Measurements from ENCODE around the gene KAZN. TPM values are rescaled to one million over a fixed set of nuclear protein-coding genes. Genes with fewer than 3 reads are reported as not detected.

Gene KAZN
- total RNA-seq, 2 donors from 2014 or later = 0.22 to 0.74 TPM

DNA sequence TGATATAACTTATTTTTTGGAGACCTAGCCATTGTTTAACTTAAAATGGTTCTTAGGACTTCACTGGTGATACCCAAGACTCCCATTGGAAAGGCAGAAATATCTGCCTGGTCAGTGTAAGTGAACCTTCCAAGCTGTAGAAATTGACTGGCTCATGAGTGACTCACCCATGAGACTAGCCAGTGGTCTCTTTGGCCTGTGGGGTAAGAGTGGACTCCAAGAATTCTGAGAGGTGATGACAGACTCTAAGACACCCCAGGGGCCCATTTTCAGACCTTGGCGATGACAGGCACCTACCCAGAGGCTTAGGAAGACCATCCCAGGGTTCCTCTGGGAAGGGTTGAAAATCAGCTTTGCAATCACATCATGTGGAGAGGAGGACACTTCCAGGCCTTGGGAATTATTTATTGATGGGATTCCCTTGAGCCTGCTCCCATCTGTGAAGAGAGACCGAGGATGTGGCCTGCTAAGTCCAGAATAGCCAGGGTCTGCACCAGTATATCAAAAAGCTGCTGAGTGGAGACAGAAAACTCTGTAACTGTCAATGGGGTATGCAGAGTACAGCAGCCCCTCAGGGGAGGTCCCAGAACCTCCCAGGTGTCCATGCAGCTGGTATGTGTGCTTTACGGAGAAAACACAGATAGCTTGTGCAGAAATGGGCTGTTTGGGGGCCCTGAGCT, 78.9 kb downstream of the KAZN start:
- Mint-ChIP-seq H3K4me3 (no peak overlapping the region), H3K4me1 (no peaks in the 10 kb centered on the region), H3K27me3 (peaks cover 3% of the 10 kb centered on the region), H3K27ac (no peak overlapping the region), H3K36me3 (ENCODE audit: low read depth) (no peaks in the 10 kb centered on the region), H3K9me3 (no peaks in the 10 kb centered on the region)
- ATAC-seq (replicated peaks) = no peak

DNA sequence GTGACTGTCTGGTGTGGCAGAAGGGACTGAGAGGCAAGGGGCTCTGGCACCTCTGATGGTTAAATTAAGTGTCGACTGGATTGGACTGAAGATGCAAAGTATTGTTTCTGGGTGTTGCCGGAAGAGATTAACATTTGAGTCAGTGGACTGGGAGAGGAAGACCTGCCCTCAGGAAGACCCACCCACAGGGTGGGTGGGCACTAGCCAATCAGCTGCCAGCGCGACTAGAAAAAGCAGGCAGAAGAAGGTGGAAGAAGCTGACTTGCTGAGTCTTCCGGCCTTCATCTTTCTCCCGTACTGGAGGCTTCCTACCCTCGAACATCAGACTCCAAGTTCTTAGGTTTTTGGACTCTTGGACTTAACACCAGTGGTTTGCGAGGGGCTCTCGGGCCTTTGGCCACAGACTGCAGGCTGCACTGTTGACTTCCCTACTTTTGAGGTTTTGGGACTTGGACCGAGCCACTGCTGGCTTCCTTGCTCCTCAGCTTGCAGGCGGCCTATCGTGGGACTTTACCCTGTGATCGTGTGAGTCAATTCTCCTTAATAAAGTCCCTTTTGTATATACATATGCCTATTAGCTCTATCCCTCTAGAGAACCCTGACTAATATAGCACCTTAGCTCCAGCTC, 79.6 kb downstream of the KAZN start:
- Mint-ChIP-seq H3K9me3 (no peaks in the 10 kb centered on the region), H3K27ac (no peak overlapping the region), H3K36me3 (ENCODE audit: low read depth) (no peaks in the 10 kb centered on the region), H3K4me1 (no peaks in the 10 kb centered on the region), H3K4me3 (no peak overlapping the region), H3K27me3 (peaks cover 3% of the 10 kb centered on the region)
- no peak for ATAC-seq (replicated peaks)

DNA sequence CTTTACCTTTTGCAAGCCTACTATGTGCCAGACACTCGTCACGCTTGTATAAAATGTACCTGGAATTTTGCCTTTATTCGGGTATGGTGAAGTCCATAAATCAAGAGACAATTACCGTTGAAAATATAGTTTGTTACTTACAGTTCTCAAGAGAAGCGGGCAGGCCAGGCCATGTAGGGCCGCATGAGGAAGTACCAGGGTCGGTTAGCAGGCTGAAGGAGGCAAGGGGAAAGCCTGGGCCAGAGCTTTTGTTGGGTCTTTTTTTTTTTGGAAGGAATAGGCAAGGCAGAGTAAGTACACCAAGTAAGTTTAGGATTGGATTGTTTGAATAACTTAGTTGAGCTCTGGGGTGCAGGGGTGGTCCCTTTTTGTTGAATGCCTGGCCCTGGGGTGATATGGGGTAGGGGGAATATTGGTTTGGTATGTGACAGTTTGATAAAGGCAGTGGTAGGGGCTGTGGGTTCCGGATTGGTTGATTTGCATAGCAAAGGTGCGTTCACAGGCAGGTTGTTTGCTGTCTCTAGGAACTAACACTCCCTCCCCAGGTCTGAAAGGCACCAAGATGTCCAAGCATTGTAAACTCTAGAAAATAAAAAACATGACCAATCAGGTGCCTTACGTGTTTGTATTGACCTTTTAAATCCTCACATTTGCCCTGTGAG, 80.7 kb downstream of the KAZN start:
- no peak for ATAC-seq (replicated peaks)

DNA sequence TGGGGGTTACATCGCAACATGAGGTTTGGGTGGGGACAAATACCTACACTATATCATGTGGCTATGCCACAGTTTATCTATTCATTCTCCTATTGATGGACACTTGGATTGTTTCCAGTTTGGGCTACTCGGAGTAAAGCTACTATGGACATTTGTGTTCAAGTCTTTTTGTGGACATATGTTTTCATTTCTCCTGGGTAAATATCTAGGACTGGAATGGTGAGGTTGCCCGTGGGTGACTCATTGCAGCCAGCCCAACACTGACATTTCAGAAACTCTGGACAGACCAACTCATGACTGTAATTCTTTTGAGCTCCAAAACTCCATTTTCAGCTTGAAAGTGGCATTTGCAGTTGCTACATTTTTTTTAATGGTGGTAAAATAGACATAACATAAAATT, 82.7 kb downstream of the KAZN start:
- no peaks in the 10 kb centered on the region for H3K4me1 Mint-ChIP-seq
- H3K4me3 Mint-ChIP-seq = no peak overlapping the region

More for the DNA sequence above, 80.7 kb downstream of the KAZN start:
- Mint-ChIP-seq H3K4me3 (no peak overlapping the region), H3K27ac (no peak overlapping the region), H3K9me3 (no peaks in the 10 kb centered on the region), H3K36me3 (ENCODE audit: low read depth) (no peaks in the 10 kb centered on the region), H3K27me3 (peaks cover 3% of the 10 kb centered on the region), H3K4me1 (no peaks in the 10 kb centered on the region)

DNA sequence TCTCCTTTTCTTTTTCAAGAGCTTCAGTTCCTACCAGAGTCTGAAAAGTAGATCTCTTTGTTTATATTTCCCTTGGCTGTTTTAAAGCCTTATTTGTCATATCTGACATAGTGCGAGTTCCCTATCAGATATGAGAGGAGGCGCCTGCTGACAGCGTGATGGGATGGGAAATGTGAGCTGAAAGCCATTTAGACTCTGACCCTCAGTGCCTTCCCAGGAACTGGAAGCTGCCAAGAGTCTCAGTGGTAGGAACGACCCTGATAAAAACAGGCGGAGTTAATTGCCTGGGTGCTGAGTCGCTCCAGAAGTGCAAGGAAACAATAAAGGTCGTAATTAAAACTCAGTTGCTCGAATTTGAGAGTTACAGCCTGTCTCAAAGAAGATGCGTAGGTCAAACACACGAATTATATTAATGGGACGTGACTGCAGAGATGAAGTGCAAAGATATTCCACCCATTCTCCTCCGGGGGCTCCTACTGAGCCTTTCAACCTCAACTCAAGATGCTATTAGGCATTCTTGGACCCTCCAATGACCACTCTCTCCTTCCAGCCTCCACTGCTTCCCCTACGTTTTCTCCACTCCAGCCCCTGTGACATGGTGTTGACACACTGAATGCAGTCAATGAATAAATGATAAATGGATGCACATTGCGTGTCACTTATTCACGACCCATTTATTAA, 84.6 kb downstream of the KAZN start:
- Mint-ChIP-seq H3K4me1 (no peaks in the 10 kb centered on the region), H3K4me3 (no peak overlapping the region), H3K27me3 (peaks cover 8% of the 10 kb centered on the region), H3K27ac (no peak overlapping the region), H3K36me3 (ENCODE audit: low read depth) (no peaks in the 10 kb centered on the region), H3K9me3 (peaks cover 3% of the 10 kb centered on the region)
- no peak for ATAC-seq (replicated peaks)

More for the DNA sequence above, 82.7 kb downstream of the KAZN start:
- no peak overlapping the region for H3K27ac Mint-ChIP-seq
- no peak for ATAC-seq (replicated peaks)
- peaks cover 6% of the 10 kb centered on the region for H3K27me3 Mint-ChIP-seq
- no peaks in the 10 kb centered on the region for H3K36me3 Mint-ChIP-seq (ENCODE audit: low read depth)
- peaks cover 3% of the 10 kb centered on the region for H3K9me3 Mint-ChIP-seq

DNA sequence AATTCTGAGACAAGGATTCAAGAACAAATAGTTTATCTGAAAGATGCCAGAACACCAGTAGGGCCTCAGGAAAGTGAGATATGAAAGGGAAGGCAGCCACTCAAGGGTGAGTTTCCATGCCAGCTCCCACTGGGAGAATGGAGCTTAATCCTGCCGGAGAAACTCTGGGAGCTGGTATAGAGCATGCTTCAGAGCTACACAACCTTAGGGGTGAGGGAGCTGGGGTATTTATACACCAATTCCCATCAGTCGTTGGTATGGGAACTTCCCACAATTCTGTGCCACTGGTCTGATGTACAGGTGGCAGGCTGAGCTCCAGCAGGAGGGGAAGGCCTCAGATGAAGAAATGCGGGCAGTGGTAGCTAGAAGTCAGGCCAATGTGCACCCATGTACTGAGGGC, 86.6 kb downstream of the KAZN start:
- ATAC-seq (replicated peaks) = no peak
- H3K4me3 Mint-ChIP-seq = no peak overlapping the region
- H3K36me3 Mint-ChIP-seq (ENCODE audit: low read depth) = no peaks in the 10 kb centered on the region
- H3K9me3 Mint-ChIP-seq = peaks cover 3% of the 10 kb centered on the region
- H3K27me3 Mint-ChIP-seq = peaks cover 8% of the 10 kb centered on the region
- no peaks in the 10 kb centered on the region for H3K4me1 Mint-ChIP-seq
- H3K27ac Mint-ChIP-seq = no peak overlapping the region

DNA sequence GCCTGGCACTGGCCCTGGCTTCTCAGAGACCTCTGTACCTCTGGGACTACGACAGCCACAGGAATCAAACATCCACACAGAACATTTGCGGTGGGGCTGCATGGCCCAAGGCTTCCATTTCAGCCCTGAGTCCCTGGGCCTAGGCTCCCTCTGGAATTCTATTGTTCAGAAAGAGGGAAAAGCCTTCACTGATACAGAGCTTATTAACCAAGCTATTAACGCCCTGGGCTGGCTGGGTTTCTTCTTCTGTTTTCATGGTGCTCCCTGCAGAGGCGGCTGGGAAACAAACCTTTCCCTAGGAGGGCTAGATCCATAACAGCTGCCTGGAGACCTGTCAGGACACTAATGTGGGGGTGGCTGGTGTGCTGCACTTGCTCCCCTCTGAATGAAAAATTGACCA, 88.2 kb downstream of the KAZN start:
- no peaks in the 10 kb centered on the region for H3K36me3 Mint-ChIP-seq (ENCODE audit: low read depth)
- H3K4me1 Mint-ChIP-seq = no peaks in the 10 kb centered on the region

GRCh38 chr1:14687147-14687546, 88.7 kb downstream of the KAZN start:
- H3K9me3 Mint-ChIP-seq = peaks cover 3% of the 10 kb centered on the region
- no peak overlapping the region for H3K4me3 Mint-ChIP-seq
- no peak overlapping the region for H3K27ac Mint-ChIP-seq

More for the DNA sequence above, 88.2 kb downstream of the KAZN start:
- Mint-ChIP-seq H3K27me3 (peaks cover 8% of the 10 kb centered on the region), H3K9me3 (peaks cover 3% of the 10 kb centered on the region), H3K27ac (no peak overlapping the region), H3K4me3 (no peak overlapping the region)
- ATAC-seq (replicated peaks) = no peak

DNA sequence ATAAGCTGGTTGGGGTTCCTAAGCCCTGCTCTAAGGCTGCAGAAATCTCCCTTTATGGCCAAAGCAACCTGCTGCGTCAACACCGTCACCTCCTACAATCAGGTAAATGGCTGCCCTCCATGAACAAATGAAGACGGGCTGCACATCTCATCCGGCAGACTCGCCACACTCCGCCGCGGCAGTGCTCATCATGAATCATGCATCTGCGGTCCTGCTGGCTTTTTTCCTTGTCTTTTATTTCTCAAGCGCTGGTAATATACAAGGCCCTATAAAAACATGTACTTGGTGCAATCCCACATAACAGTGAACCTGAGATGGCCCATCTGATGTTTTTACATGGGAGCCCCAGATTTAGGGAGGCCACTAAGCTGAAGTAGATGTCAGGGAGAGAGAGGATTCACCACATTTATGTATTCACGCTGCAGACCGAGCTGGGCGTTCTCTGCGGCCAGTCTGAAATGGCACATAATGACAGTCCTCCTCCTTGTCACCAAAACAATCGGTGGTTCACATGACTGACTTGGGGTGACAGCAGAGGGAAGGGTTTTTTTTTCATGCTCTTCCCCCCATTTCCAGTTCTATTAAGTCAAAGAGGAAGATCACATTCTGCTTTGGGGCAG, 91.6 kb downstream of the KAZN start:
- Mint-ChIP-seq H3K4me3 (no peak overlapping the region), H3K4me1 (no peaks in the 10 kb centered on the region), H3K27me3 (peaks cover 22% of the 10 kb centered on the region), H3K27ac (no peak overlapping the region), H3K9me3 (no peaks in the 10 kb centered on the region), H3K36me3 (ENCODE audit: low read depth) (no peaks in the 10 kb centered on the region)
- no peak for ATAC-seq (replicated peaks)

More at GRCh38 chr1:14687147-14687546, 88.7 kb downstream of the KAZN start:
- ATAC-seq (replicated peaks) = no peak
- H3K36me3 Mint-ChIP-seq (ENCODE audit: low read depth) = no peaks in the 10 kb centered on the region
- no peaks in the 10 kb centered on the region for H3K4me1 Mint-ChIP-seq
- peaks cover 9% of the 10 kb centered on the region for H3K27me3 Mint-ChIP-seq

DNA sequence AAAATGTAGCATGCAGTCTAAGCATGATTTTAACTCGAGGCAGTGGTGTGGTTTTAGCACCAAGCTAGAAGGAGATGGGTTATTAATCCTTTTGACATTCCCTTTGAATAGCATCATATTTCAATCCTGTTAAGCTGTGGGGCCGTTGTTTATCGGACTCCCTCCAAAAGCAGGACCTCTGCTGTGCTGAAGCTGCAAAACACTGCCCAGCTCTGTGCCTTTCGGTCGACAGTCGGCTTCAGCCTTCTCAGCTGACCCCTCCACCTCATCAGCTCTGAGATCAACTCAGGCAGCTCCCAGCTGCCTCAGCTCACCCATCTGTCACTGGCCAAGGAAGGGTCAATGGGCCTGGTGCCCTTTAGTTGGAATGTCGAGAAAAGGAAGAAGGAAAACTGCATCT, 95.5 kb downstream of the KAZN start:
- ATAC-seq (replicated peaks) = no peak
- peaks cover 29% of the 10 kb centered on the region for H3K27me3 Mint-ChIP-seq
- H3K4me3 Mint-ChIP-seq = no peak overlapping the region

GRCh38 chr1:14694589-14694988, 96.1 kb downstream of the KAZN start:
- no peak overlapping the region for H3K4me3 Mint-ChIP-seq
- H3K27ac Mint-ChIP-seq = no peak overlapping the region
- no peaks in the 10 kb centered on the region for H3K9me3 Mint-ChIP-seq
- peaks cover 29% of the 10 kb centered on the region for H3K27me3 Mint-ChIP-seq
- no peak for ATAC-seq (replicated peaks)
- no peaks in the 10 kb centered on the region for H3K4me1 Mint-ChIP-seq
- H3K36me3 Mint-ChIP-seq (ENCODE audit: low read depth) = no peaks in the 10 kb centered on the region

More for the DNA sequence above, 95.5 kb downstream of the KAZN start:
- no peaks in the 10 kb centered on the region for H3K9me3 Mint-ChIP-seq
- H3K4me1 Mint-ChIP-seq = no peaks in the 10 kb centered on the region
- no peak overlapping the region for H3K27ac Mint-ChIP-seq
- H3K36me3 Mint-ChIP-seq (ENCODE audit: low read depth) = no peaks in the 10 kb centered on the region

DNA sequence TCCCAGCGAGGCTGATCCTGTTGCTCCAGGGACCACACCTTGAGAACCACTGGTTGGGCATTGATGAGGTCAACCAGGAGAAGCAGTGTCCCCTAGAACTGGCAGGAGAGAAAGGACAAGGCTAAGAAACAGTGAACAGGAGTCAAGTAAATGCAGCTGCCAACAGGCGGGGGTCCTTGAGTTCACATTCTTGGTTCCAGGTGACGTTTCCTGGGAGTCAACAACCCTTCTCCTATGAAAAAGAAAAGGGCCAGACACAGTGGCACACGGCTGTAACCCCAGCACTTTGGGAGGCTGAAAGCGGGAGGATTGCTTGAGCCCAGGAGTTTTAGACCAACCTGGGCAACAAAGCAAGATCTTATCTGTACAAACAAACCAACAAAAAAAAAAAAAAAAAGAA, 98.3 kb downstream of the KAZN start:
- Mint-ChIP-seq H3K9me3 (no peaks in the 10 kb centered on the region), H3K27me3 (peaks cover 30% of the 10 kb centered on the region), H3K27ac (no peak overlapping the region), H3K4me3 (no peak overlapping the region), H3K4me1 (no peaks in the 10 kb centered on the region), H3K36me3 (ENCODE audit: low read depth) (no peaks in the 10 kb centered on the region)
- ATAC-seq (replicated peaks) = no peak

DNA sequence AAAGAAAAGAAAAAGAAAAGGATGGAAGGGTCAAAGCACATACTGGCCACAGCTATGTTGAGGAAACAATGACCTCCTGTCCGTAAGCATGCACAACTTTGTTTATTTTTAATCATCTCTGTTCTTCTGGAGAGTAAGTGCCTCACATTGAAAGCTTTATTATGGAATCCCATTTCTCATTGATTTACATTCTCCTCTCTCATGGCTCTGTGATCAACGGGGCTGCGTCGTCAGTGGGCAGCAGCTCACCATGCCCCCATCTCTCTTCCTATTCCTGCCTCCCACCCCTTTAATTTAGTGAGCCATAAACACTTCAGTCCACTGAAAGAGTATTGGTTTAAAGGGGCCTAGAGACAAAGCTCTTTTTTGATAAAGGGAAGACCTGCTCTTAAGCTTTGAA, 98.9 kb downstream of the KAZN start:
- ATAC-seq (replicated peaks) = no peak
- no peak overlapping the region for H3K4me3 Mint-ChIP-seq
- H3K27me3 Mint-ChIP-seq = peaks cover 31% of the 10 kb centered on the region
- no peaks in the 10 kb centered on the region for H3K4me1 Mint-ChIP-seq
- no peaks in the 10 kb centered on the region for H3K36me3 Mint-ChIP-seq (ENCODE audit: low read depth)
- H3K27ac Mint-ChIP-seq = no peak overlapping the region
- no peaks in the 10 kb centered on the region for H3K9me3 Mint-ChIP-seq

DNA sequence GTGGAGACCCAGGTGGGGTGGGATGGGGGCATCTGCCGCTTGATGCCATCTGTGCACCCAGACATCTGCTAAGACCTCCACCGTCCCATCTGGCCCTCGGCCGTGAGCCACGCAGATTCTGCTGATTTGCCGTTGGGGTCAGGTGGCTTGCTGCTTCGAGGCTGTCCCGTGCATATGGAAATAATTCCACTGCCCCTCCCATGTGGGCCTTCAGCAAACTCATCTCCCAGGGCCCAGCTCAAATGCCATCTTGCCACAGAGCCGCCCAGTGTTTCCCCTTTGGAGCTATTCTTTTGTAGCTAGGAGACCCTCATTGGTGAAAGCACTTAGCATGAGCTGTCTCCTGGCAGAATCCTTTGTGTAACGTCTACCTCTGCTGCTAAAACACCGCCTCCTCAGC, 99.8 kb downstream of the KAZN start:
- H3K9me3 Mint-ChIP-seq = peaks cover 4% of the 10 kb centered on the region
- no peak for ATAC-seq (replicated peaks)
- H3K4me1 Mint-ChIP-seq = no peaks in the 10 kb centered on the region

More for the DNA sequence above, 99.8 kb downstream of the KAZN start:
- Mint-ChIP-seq H3K36me3 (ENCODE audit: low read depth) (no peaks in the 10 kb centered on the region), H3K27me3 (peaks cover 29% of the 10 kb centered on the region), H3K4me3 (no peak overlapping the region), H3K27ac (no peak overlapping the region)
